Vagina (tissue), 2 donors: Measurements from ENCODE around the gene LRMDA.

Experiments used
- CTCF ChIP-seq, 3 experiments: fragments of 450-650 bp in 2 of 3; fragments of 200-600 bp in 1 of 3; sonication (generic) in 1 of 3; IDR thresholded peaks; one replicate each; pipeline ENCODE4 v1.5.1; 2017 to 2019; ENCODE audit warnings: antibody characterized with exemption in 3 of 3, mild to moderate bottlenecking in 2 of 3, moderate library complexity in 2 of 3
- POLR2A ChIP-seq, 2 donors: fragments of 450-650 bp; IDR thresholded peaks; one replicate each; pipeline ENCODE4 v1.6.1; 2017; ENCODE audit warnings: antibody characterized with exemption in 2 of 2, mild to moderate bottlenecking in 2 of 2, moderate library complexity in 2 of 2
- POLR2AphosphoS5 ChIP-seq, 2 donors: sonication (generic); formaldehyde crosslinking; IDR thresholded peaks; one replicate each; pipeline ENCODE4 v1.9.0; 2017; ENCODE audit warnings: antibody characterized with exemption in 2 of 2, mild to moderate bottlenecking in 2 of 2, low read depth in 1 of 2; ENCODE audit not compliant: insufficient read depth in 1 of 2

- TF ChIP-seq CTCF (IDR thresholded peaks at IDR 0.05) (no peak), POLR2AphosphoS5 (IDR thresholded peaks at IDR 0.05; ENCODE audit: insufficient read depth in 1 of 2, low read depth in 1 of 2) (no peak), POLR2A (IDR thresholded peaks at IDR 0.05) (no peak)
Measured at GRCh38 chr10:75773231-75773780, 341.9 kb downstream of the LRMDA start.
